HTERT RPE-1 (cell line): ENCODE results near the gene CACNG7.

ENCODE experiments used
- in situ Hi-C: fragments of 300-500 bp; cut with MboI; formaldehyde crosslinking; loops from 4 replicates; pipeline ENCODE4 v1.14.3; 2020; ENCODE audit warnings: low sequenced_read_pairs

CACNG7 gene

GRCh38 chr19:53951436-53951835 is 42.4 kb downstream of the CACNG7 start:
- in situ Hi-C loops: no loop called here

- in situ Hi-C loops: no loop called here
These were observed 42.9 kb downstream of the CACNG7 start for GRCh38 chr19:53951947-53952346.

- in situ Hi-C loops: no loop called here
These were observed 44.3 kb downstream of the CACNG7 start for GRCh38 chr19:53953383-53953782.

- in situ Hi-C loops: no loop called here
These were observed 48.5 kb downstream of the CACNG7 start for GRCh38 chr19:53957448-53958167.

- in situ Hi-C loops: no loop called here
These were observed 49.1 kb downstream of the CACNG7 start for GRCh38 chr19:53958168-53958571.

GRCh38 chr19:53958823-53959757 is 50.0 kb downstream of the CACNG7 start:
- in situ Hi-C loops: no loop called here

GRCh38 chr19:53960187-53960586 is 51.1 kb downstream of the CACNG7 start:
- in situ Hi-C loops: no loop called here

GRCh38 chr19:53960886-53961285 is 51.8 kb downstream of the CACNG7 start:
- in situ Hi-C loops: no loop called here

- in situ Hi-C loops: no loop called here
These were observed 52.7 kb downstream of the CACNG7 start for GRCh38 chr19:53961523-53962356.

GRCh38 chr19:53962887-53963431 is 53.9 kb downstream of the CACNG7 start, which contains the start of gene CACNG8:
Gene CACNG8 (plus strand): TSS chr19:53962937.
- in situ Hi-C loops: no loop called here

- in situ Hi-C loops: no loop called here
These were observed 56.0 kb downstream of the CACNG7 start for GRCh38 chr19:53965091-53965490.

- in situ Hi-C loops: no loop called here
These were observed 57.9 kb downstream of the CACNG7 start for GRCh38 chr19:53966931-53967330.

- in situ Hi-C loops: no loop called here
These were observed 60.3 kb downstream of the CACNG7 start for GRCh38 chr19:53969366-53969765.

GRCh38 chr19:53971673-53972072 is 62.6 kb downstream of the CACNG7 start:
- in situ Hi-C loops: no loop called here

- in situ Hi-C loops: no loop called here
These were observed 68.4 kb downstream of the CACNG7 start for GRCh38 chr19:53977429-53977990.

- in situ Hi-C loops: no loop called here
These were observed 69.1 kb downstream of the CACNG7 start for GRCh38 chr19:53977991-53978731.

GRCh38 chr19:53978975-53979801 is 70.1 kb downstream of the CACNG7 start:
- in situ Hi-C loops: no loop called here

GRCh38 chr19:53980539-53981375 is 71.7 kb downstream of the CACNG7 start:
- in situ Hi-C loops: no loop called here
